ENCODE data around the gene FLNB.

GRCh38 chr3:58072052-58072762 is 64.0 kb downstream of the FLNB start:
- TF ChIP-seq POLR2AphosphoS5 (IDR thresholded peaks at IDR 0.05; ENCODE audit: low read depth, low read length) (no peak), POLR2A (IDR thresholded peaks at IDR 0.05; ENCODE audit: low read depth, low read length) (no peak)

Measured in GM12891 (cell line).